Activated CD8-positive, alpha-beta memory T cell treated with anti-CD3 and anti-CD28 coated beads, Interleukin-2, amount 50 U/mL, for 24 hours (primary cell): Measurements from ENCODE around the gene EXOC4.

Experiments
- DNase-seq: peaks from one replicate; pipeline ENCODE4 v3.0.0-alpha.2; 2020; ENCODE audit errors: extremely low read depth

EXOC4 gene

GRCh38 chr7:133786401-133786937, 533.6 kb downstream of the EXOC4 start:
- DNase-seq: no peak

GRCh38 chr7:133789974-133790373, 537.1 kb downstream of the EXOC4 start:
- DNase-seq: no peak

GRCh38 chr7:133790911-133791310, 538.0 kb downstream of the EXOC4 start:
- no peak for DNase-seq

- no peak for DNase-seq
These were observed 541.6 kb downstream of the EXOC4 start for GRCh38 chr7:133794479-133794878.

- DNase-seq: no peak
These were observed 542.3 kb downstream of the EXOC4 start for GRCh38 chr7:133795068-133795665.

GRCh38 chr7:133796782-133797745, 544.2 kb downstream of the EXOC4 start:
- DNase-seq: no peak

GRCh38 chr7:133797818-133798520, 545.1 kb downstream of the EXOC4 start:
- DNase-seq: no peak

GRCh38 chr7:133801341-133801740, 548.5 kb downstream of the EXOC4 start:
- no peak for DNase-seq

GRCh38 chr7:133804127-133804526, 551.2 kb downstream of the EXOC4 start:
- DNase-seq: no peak

GRCh38 chr7:133805426-133805825, 552.5 kb downstream of the EXOC4 start:
- no peak for DNase-seq

GRCh38 chr7:133807624-133808492, 555.0 kb downstream of the EXOC4 start:
- DNase-seq: no peak

- no peak for DNase-seq
These were observed 555.6 kb downstream of the EXOC4 start for GRCh38 chr7:133808493-133808866.

GRCh38 chr7:133812877-133813276, 560.0 kb downstream of the EXOC4 start:
- no peak for DNase-seq

GRCh38 chr7:133815611-133816210, 562.8 kb downstream of the EXOC4 start:
- DNase-seq: no peak

- DNase-seq: no peak
These were observed 566.8 kb downstream of the EXOC4 start for GRCh38 chr7:133819695-133820094.

- no peak for DNase-seq
These were observed 567.7 kb downstream of the EXOC4 start for GRCh38 chr7:133820584-133820983.

- DNase-seq: no peak
These were observed 568.3 kb downstream of the EXOC4 start for GRCh38 chr7:133821171-133821570.

GRCh38 chr7:133822001-133822641, 569.2 kb downstream of the EXOC4 start:
- DNase-seq: no peak

- no peak for DNase-seq
These were observed 570.1 kb downstream of the EXOC4 start for GRCh38 chr7:133822868-133823552.

- DNase-seq: no peak
These were observed 571.3 kb downstream of the EXOC4 start for GRCh38 chr7:133824132-133824531.
